Fibroblast of skin of scalp (primary cell): Measurements from ENCODE around the gene SDHAF4.
"Not testable (repeated sequence)": the region's sequence is repeated elsewhere in the genome, so short reads cannot be mapped to it uniquely, and the experiment has no call there.

Source experiments
- DNase-seq: peaks from one replicate; pipeline ENCODE4 v3.0.0-alpha.2; 2013

Gene SDHAF4

GRCh38 chr6:70592391-70593117 lies 25.8 kb downstream of the SDHAF4 start:
- peak; percentile 6 for DNase-seq

GRCh38 chr6:70593118-70593486 lies 26.4 kb downstream of the SDHAF4 start:
- DNase-seq = no peak

DNA sequence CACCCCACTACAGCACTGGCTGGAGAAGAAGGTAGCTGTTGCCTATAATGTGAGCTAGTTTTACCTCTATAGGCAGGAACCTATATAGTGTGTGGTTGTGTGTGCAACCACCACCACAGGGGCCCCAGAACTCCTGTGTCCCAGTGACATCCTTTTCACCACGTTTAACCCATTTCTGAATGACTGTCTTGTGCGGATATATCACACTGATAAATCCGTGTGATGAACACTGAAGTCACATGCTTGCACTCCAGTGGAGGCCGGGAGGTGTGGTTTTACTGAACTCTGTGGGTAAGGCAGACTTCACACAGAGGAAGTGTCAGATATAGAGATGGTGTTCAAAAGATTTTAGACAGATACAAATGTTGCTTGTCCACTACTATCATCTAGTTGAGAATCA lies 32.5 kb downstream of the SDHAF4 start:
- DNase-seq = no peak

DNA sequence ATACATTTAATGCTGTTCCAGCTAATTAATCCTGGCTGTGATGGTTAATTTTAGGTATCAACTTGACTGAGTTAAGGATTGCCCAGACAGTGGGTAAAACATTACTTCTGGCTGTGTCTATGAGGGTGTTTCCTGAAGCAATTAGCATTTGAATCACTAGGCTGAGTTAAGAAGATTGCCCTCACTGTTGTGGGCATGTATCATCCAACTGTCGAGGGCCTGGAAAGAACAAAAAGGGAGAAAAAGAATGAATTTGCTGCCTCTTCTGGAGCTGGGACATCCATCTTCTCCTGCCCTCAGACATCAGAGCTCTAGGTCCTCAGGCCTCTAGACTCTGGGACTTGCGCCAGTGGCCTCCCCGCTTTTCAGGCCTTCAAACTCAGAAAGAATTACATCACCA lies 34.3 kb downstream of the SDHAF4 start:
- DNase-seq = no peak

- DNase-seq = no peak
Measured at GRCh38 chr6:70604254-70604653, 37.5 kb downstream of the SDHAF4 start.

DNA sequence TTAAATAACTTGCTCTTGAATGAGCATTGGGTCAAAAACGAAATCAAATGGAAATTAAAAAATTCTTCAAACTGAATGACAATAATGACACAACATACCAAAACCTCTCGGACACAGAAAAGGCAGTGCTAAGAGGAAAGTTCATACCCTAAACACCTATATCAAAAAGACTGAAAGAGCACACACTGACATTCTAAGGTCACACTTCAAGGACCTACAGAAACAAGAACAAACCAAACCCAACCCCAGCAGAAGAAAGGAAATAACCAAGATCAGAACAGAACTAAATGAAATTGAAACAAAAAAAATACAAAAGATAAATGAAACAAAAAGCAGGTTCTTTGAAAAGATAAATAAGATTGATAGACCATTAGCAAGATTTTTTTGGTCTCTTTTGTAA lies 40.6 kb downstream of the SDHAF4 start:
- DNase-seq = not testable (repeated sequence)

GRCh38 chr6:70609181-70609580 lies 42.5 kb downstream of the SDHAF4 start:
- DNase-seq = not testable (repeated sequence)

DNA sequence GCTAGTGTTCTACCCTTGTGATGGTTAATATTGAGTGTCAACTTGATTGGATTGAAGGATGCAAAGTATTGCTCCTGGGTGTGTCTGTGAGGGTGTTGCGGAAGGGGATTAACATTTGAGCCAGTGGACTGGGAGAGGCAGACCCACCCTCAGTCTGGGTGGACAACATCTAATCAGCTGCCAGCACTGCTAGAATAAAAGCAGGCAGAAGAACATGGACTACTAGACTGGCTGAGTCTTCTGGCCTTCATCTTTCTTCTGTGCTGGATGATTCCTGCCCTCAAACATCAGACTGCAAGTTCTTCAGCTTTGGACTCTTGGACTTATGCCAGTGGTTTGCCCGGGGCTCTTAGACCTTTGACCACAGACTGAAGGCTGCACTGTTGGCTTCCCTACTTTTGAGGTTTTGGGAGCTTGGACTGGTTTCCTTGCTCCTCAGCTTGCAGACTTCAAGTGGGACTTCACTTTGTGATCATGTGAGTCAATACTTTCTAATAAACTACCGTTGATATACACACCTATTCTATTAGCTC lies 50.1 kb downstream of the SDHAF4 start:
- DNase-seq = no peak

DNA sequence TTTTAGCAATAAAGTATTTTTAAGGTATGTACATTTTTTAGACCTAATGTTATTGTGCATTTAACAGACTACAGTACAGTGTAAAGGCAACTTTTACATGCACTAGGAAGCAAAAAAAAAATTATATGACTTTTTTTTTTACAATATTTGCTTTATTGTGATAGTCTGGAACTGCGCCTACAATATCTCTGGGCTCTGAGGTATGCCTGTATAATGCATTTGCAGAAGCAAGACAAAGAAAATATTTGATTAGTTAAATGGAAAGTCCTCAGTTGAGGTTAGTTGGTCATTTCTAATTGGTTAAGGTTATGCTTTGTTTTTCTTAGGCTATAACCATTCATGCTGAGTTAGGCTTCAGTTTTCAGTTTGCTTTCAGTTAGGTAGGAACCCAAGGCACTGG lies 54.0 kb downstream of the SDHAF4 start:
- no peak for DNase-seq

GRCh38 chr6:70622461-70622860 lies 55.7 kb downstream of the SDHAF4 start:
- DNase-seq = no peak

GRCh38 chr6:70625436-70625835 lies 58.7 kb downstream of the SDHAF4 start:
- no peak for DNase-seq

DNA sequence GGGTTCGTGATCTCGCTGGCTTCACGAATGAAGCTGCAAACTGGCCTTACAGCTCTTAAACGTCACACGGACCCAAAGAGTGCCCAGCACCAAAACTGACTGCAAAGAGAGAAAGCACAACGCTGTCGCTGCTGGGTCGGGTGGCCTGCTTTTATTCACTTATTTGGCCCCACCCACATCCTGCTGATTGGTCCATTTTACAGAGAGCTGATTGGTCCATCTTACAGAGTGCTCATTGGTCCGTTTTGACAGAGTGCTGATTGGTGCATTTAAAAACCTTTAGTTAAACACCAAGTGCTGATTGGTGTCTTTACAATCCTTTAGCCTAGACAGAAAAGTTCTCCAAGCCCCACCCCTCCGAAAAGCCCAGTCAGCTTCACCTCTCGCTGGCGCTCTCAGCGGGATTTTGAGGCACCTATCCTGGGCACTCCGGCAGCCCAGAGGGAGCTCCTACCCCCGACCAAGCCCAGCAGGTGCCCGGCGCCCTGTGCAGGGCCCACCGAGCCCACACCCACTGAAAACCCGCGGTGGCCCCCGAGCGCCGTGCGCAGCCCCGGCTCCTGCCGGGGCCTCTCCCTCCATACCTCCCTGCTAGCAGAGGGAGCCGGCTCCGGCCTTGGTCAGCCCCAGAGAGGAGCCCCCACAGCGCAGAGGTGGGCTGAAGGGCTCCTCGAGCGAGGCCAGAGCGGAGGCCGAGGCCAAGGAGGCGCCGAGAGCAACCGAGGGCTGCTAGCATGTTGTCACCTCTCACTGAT lies 60.9 kb downstream of the SDHAF4 start:
- no peak for DNase-seq

DNA sequence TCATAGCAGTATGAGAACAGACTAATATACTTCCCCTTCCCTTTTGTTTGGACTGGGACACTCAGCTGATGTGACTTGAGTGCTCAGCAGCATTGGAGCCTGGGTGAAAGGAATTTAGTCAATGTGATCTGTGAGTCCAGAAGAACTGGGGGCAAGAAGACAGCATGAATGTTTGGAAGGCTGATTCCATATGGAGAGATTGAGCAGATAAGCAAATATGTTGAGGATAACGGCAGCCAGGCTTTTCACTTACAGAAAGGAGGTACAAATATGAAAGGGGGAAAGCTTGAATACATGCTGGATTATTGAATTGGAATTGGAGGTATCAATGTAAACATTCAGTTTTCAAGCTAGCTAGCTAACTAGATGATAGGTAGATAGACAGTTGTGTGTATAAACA lies 63.2 kb downstream of the SDHAF4 start:
- DNase-seq = no peak

GRCh38 chr6:70633870-70634269 lies 67.1 kb downstream of the SDHAF4 start:
- no peak for DNase-seq

DNA sequence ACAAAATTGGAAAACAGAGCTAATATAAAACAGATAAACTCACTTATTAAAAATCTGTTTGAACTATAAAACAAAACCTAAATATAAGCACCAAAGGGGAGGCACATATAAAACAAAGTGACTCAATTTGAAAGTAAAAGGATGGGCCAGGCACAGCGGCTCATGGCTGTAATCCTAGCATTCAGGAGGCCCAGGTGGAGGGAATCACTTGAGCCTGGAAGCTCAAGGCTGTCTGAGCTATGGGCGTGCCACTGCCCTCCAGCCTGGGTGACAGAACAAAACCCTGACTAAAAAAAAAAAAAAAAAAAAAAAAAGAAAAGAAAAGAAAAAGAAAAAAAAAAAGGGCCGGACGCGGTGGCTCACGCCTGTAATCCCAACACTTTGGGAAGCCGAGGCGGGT lies 69.9 kb downstream of the SDHAF4 start:
- DNase-seq = no peak

GRCh38 chr6:70638468-70638867 lies 71.7 kb downstream of the SDHAF4 start:
- no peak for DNase-seq
